ENCODE measurements around the gene C14orf119. TPM values are rescaled to one million over a fixed set of nuclear protein-coding genes. Genes with fewer than 3 reads are reported as not detected.

The C14orf119 gene, protein sequence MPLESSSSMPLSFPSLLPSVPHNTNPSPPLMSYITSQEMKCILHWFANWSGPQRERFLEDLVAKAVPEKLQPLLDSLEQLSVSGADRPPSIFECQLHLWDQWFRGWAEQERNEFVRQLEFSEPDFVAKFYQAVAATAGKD
- total RNA-seq (10 to 100 TPM; 52.6 to 67.6 TPM), polyA plus RNA-seq (ENCODE audit: insufficient read length in 6 of 6) (10 to 100 TPM; 57.9 to 65.3 (median 63.5) TPM)
- long read RNA-seq, donor 1, transcript C14orf119-201 (2 exons, 3,660 nt), result major isoform, 49 of 49 reads
- long read RNA-seq, donor 1, partial matches to known transcripts, result 0 of 49 reads
- long read RNA-seq, donor 1, other reads (novel, unspliced or antisense), result 0 of 49 reads
- long read RNA-seq, donor 2, transcript C14orf119-201 (2 exons, 3,660 nt), result major isoform, 32 of 32 reads
- long read RNA-seq, donor 2, partial matches to known transcripts, result 0 of 32 reads
- long read RNA-seq, donor 2, other reads (novel, unspliced or antisense), result 0 of 32 reads
- long read RNA-seq, donor 3, transcript C14orf119-201 (2 exons, 3,660 nt), result major isoform, 36 of 36 reads
- long read RNA-seq, donor 3, partial matches to known transcripts, result 0 of 36 reads
- long read RNA-seq, donor 3, other reads (novel, unspliced or antisense), result 0 of 36 reads
- long read RNA-seq, donor 4, transcript C14orf119-201 (2 exons, 3,660 nt), result major isoform, 78 of 81 reads
- long read RNA-seq, donor 4, partial matches to known transcripts, result 0 of 81 reads
- long read RNA-seq, donor 4, other reads (novel, unspliced or antisense), result 3 of 81 reads
- long read RNA-seq, donor 5, transcript C14orf119-201 (2 exons, 3,660 nt), result major isoform, 46 of 46 reads
- long read RNA-seq, donor 5, partial matches to known transcripts, result 0 of 46 reads
- long read RNA-seq, donor 5, other reads (novel, unspliced or antisense), result 0 of 46 reads
- long read RNA-seq, donor 6, transcript C14orf119-201 (2 exons, 3,660 nt), result major isoform, 42 of 42 reads
- long read RNA-seq, donor 6, partial matches to known transcripts, result 0 of 42 reads
- long read RNA-seq, donor 6, other reads (novel, unspliced or antisense), result 0 of 42 reads
- long read RNA-seq, donor 7, transcript C14orf119-201 (2 exons, 3,660 nt), result major isoform, 26 of 26 reads
- long read RNA-seq, donor 7, partial matches to known transcripts, result 0 of 26 reads
- long read RNA-seq, donor 7, other reads (novel, unspliced or antisense), result 0 of 26 reads
- long read RNA-seq, donor 8, transcript C14orf119-201 (2 exons, 3,660 nt), result major isoform, 25 of 25 reads
- long read RNA-seq, donor 8, partial matches to known transcripts, result 0 of 25 reads
- long read RNA-seq, donor 8, other reads (novel, unspliced or antisense), result 0 of 25 reads
- long read RNA-seq, donor 9, result 0 reads
- long read RNA-seq, donor 10, transcript C14orf119-201 (2 exons, 3,660 nt), result major isoform, 121 of 132 reads
- long read RNA-seq, donor 10, partial matches to known transcripts, result 0 of 132 reads
- long read RNA-seq, donor 10, other reads (novel, unspliced or antisense), result 11 of 132 reads
- long read RNA-seq, donor 11, transcript C14orf119-201 (2 exons, 3,660 nt), result major isoform, 32 of 32 reads
- long read RNA-seq, donor 11, partial matches to known transcripts, result 0 of 32 reads
- long read RNA-seq, donor 11, other reads (novel, unspliced or antisense), result 0 of 32 reads
- long read RNA-seq, donor 12, transcript C14orf119-201 (2 exons, 3,660 nt), result major isoform, 32 of 32 reads
- long read RNA-seq, donor 12, partial matches to known transcripts, result 0 of 32 reads
- long read RNA-seq, donor 12, other reads (novel, unspliced or antisense), result 0 of 32 reads

DNA sequence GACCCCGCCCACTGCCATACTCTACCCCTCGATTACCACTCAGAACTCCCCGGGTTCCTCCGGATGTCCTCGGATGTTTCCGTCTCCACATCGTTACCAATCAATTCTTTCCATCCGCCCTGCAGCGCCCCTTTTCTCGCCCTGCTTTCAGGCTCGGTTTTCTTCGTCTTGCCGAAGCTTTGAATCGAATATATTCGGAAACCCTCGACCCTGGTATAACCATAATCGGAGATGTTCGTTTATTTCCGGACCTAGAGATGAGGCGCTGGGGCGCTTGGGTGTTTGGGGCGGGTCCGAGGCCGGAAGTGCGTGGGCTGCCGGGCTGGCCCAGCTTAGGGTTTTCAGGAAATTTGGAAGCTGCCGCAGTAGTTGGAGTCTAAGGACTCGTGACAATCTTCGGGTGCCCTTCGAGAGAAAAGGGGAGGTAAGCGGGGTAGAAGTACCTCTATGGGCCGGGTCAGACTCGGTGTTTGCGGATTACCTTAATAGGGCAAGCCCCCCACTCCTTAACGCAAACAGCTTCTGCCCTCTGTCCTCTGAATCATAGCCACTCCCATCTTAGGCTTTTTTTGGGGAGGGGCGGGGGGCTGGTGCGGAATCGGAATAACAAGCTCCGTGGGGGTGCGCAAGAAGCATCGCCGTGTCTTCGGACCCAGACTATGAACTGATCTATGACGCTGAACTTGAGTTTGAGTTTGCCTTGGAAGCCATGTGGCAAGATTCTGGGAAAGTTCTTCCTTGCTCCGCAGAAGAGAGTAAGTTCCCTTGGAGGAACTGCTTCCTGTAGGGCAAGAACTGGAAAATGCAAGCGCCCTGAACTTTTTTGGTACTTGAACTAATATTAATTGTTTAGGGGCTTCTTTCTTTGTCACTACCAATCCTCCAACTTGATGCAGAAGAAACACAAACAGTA is at the start of gene C14orf119:
Gene C14orf119, plus strand, starts transcription at position 310 of the 913 bp plus-strand sequence. CDS start 2,154 bp downstream, outside the sequence.
- ATAC-seq (peak; percentile 93), DNase-seq (peak; percentile 95 to 100 (median 100))
- Histone ChIP-seq H3K4me1 (peaks cover 15 to 72% of the 10 kb centered on the region in 2 donors), H3K9me3 (no peaks in the 10 kb centered on the region), H3K27me3 (no peaks in the 10 kb centered on the region), H3K36me3 (peaks cover 0 to 47% of the 10 kb centered on the region in 2 donors), H3K4me3 (peak within 1 kb of the TSS; percentile 79 to 93), H3K27ac (peak within 1 kb of the TSS; percentile 96 to 98)
- TF ChIP-seq, protein P1, sequence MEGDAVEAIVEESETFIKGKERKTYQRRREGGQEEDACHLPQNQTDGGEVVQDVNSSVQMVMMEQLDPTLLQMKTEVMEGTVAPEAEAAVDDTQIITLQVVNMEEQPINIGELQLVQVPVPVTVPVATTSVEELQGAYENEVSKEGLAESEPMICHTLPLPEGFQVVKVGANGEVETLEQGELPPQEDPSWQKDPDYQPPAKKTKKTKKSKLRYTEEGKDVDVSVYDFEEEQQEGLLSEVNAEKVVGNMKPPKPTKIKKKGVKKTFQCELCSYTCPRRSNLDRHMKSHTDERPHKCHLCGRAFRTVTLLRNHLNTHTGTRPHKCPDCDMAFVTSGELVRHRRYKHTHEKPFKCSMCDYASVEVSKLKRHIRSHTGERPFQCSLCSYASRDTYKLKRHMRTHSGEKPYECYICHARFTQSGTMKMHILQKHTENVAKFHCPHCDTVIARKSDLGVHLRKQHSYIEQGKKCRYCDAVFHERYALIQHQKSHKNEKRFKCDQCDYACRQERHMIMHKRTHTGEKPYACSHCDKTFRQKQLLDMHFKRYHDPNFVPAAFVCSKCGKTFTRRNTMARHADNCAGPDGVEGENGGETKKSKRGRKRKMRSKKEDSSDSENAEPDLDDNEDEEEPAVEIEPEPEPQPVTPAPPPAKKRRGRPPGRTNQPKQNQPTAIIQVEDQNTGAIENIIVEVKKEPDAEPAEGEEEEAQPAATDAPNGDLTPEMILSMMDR (IDR thresholded peaks at IDR 0.05), result no peak
- intact Hi-C loops (cut with DNase I), result no loop called here

DNA sequence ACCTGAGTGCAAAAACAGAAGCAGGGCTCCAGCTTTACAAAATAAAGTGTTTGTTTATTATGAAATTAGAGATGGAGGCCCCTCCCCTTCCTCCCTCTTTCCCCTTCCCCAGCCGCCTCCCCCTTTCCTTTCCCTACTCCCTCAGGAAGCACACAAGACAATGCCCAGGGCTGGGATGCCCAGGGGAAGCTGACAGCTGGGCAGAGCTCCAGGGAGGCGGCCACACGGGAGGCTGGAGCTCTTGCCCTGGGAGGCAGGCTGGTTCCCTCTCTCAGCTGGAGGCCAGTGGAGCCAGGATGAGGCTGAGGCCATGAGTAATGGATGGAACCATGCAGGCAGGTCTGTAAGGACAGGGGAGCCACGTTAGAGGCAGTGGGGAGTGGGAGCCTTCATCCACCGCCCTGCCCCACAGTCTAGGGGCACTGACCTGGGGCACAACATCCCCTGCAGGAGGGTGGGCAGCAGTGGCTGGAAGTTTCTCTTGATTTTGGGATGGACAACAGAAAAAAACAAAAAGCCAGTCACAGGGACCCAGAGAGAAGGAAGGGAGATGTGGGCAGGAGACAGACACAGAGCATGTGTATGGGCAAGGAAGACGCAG is 48.2 kb upstream of the C14orf119 start:
- Histone ChIP-seq H3K9me3 (no peaks in the 10 kb centered on the region), H3K4me1 (peaks cover 0 to 15% of the 10 kb centered on the region in 2 donors), H3K27me3 (no peaks in the 10 kb centered on the region), H3K36me3 (no peaks in the 10 kb centered on the region), H3K27ac (peak overlapping the region; percentile 44 to 48), H3K4me3 (no peak overlapping the region)
- ATAC-seq (no peak), DNase-seq (no peak)
- TF ChIP-seq, protein P1 (IDR thresholded peaks at IDR 0.05), result no peak
- intact Hi-C loops (cut with DNase I), result no loop called here

DNA sequence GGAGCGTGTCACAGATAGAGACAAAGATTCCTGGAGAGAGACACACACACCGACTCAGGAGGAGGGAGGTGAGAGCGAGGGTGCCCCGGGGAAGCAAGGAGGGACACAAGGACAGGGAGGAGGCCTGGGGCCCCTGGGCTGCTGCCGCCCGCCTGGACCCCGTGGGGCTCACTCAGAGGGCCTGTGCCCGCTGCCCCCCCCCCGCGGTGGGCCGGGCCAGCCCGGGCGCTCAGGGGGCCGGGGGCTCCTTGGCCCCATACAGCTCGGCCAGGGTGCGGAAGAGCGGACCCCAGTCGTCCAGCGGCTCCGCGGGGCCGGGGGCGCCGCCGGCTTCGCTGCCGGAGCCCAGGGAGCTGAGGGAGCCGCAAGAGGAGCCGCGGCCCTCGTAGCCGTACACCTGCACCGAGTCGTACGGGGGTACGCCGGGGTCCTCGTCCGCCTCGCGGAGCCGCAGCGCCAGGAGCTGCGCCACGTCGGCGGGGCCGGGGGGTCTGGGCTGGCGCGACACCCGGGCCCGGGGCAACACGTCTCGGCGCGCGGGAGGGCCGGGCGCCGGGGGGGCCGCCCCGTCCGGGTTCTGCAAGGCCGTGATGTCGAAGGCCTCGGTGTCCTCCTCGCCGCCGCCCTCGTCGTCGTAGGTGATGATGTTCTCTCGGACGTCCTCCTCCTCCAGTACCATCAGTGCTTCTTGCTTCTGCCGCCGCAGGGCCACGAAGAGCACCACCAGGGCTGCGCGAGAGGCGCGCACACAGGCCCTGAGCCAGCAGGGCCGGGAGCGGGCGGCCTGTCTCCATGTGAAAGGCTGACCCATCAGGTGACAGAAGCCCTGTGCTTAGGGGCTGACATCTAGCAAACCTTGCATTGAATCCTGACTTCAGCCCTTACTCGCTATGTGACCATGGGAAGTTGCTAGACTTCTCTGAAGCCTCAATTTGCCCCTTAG is 47.3 kb upstream of the C14orf119 start:
- intact Hi-C loops (cut with DNase I), result no loop called here
- TF ChIP-seq, protein P1 (IDR thresholded peaks at IDR 0.05), result no peak
- no peaks in the 10 kb centered on the region for H3K27me3 ChIP-seq
- ATAC-seq (no peak), DNase-seq (no peak)
- no peaks in the 10 kb centered on the region for H3K9me3 ChIP-seq
- peak overlapping the region; percentile 4 to 48 for H3K27ac ChIP-seq
- H3K4me3 ChIP-seq, result no peak overlapping the region
- H3K36me3 ChIP-seq, result no peaks in the 10 kb centered on the region
- peaks cover 0 to 15% of the 10 kb centered on the region in 2 donors for H3K4me1 ChIP-seq

Measured in left lung (tissue), 14 donors.